Lower leg skin (tissue), 3 donors: ENCODE results near the gene APPL2.
"Not testable (repeated sequence)": the region's sequence is repeated elsewhere in the genome, so short reads cannot be mapped to it uniquely, and the experiment has no call there.

Source experiments
- CTCF ChIP-seq, 3 donors: fragments of 450-650 bp; IDR thresholded peaks; one replicate each; pipeline ENCODE4 v1.5.1; 2016; ENCODE audit warnings: antibody characterized with exemption in 3 of 3, mild to moderate bottlenecking in 3 of 3, moderate library complexity in 2 of 3
- POLR2A ChIP-seq, 2 donors: fragments of 450-650 bp; IDR thresholded peaks; one replicate each; pipeline ENCODE4 v1.6.1; 2016 to 2017; ENCODE audit warnings: antibody characterized with exemption in 2 of 2, mild to moderate bottlenecking in 1 of 2, moderate library complexity in 1 of 2

- TF ChIP-seq POLR2A, CTCF (IDR thresholded peaks at IDR 0.05): not testable (repeated sequence)
Observed at GRCh38 chr12:105183406-105183805, 52.6 kb downstream of the APPL2 start.
